ENCODE data around the gene FAM131C.
"Not testable (repeated sequence)": the region's sequence is repeated elsewhere in the genome, so short reads cannot be mapped to it uniquely, and the experiment has no call there.

Gene FAM131C

DNA sequence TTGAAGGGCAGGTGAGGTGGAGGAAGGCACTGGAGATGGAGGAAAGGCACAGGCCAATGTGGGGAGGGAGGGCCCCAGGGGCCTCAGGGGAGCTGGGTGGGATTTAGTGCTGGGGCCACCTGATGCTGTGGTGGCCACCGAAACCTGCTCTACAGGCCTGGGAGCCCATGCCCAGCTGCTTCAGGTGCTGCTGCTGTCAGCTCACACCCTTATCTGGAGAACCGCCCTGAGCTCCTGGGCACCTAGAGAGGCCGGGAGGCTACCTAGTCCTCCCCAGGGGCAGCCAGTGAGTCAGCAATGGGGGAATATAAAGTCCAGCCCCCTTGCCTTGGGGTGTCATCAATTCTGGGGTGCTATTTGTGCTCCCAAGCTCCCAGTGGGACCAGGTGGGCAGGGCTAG lies 12.2 kb downstream of the FAM131C start:
- Histone ChIP-seq H3K9ac (ENCODE audit: low read length) (no peak overlapping the region), H2AFZ (ENCODE audit: low read depth, low read length) (no peak overlapping the region), H3K9me3 (ENCODE audit: insufficient read depth, low read length) (no peaks in the 10 kb centered on the region), H3K79me2 (ENCODE audit: low read length) (no peaks in the 10 kb centered on the region), H3K4me1 (ENCODE audit: low read length) (peaks cover 6% of the 10 kb centered on the region; the same call in 1 of the 2 replicates), H3K4me2 (ENCODE audit: low read length) (no peak overlapping the region), H3K4me3 (ENCODE audit: low read length) (no peak overlapping the region), H3K27me3 (ENCODE audit: low read depth, low read length) (peaks cover 9% of the 10 kb centered on the region; the same call in 1 of the 2 replicates), H3K36me3 (replicated peaks; ENCODE audit: low read depth, low read length) (no peaks in the 10 kb centered on the region), H3K27ac (ENCODE audit: low read length) (no peak overlapping the region), H4K20me1 (ENCODE audit: insufficient read depth, low read length) (no peaks in the 10 kb centered on the region)
- TF ChIP-seq EZH2phosphoT487 (IDR thresholded peaks at IDR 0.05; ENCODE audit: low read depth) (no peak), CTCF (IDR thresholded peaks at IDR 0.05; ENCODE audit: low read depth, low read length) (no peak)

DNA sequence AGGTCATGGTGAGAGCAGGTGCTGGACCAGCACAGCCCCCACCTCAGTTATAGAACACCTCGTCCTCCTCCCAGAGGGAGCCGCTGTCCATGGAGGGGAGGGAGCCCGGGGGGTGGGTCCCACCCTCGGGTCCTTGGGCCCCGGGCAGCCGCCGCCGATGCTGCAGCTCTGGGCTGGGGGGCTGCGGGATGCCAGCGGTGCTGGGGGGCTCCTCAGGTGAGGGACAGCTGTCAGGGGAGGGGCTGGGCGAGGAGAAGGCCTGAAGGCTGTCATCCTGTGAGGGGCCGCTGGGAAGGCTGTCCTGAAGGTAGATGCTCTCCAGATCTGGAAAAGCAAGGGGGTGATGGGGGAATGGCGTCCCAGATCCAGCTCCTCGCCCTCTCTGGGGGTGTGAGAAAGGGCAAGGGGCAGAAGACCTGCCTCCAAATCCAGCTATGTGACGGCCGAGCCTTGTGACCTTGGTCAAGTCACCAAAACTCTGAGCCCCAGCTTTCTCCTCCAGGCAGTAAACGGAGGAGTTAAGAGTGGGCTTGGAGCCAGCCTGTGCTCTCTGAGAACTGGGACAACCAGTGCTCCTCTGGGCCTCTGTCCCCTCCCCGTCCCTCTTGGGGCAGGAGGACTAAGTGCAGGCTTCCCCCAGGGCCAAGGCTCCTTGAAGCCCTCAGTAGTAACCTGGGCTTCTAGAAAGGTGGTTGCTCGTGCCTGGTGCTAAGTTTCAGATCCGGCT lies 14.9 kb downstream of the FAM131C start:
- not testable (repeated sequence) for H3K36me3 ChIP-seq (replicated peaks; ENCODE audit: low read depth, low read length); H2AFZ ChIP-seq (ENCODE audit: low read depth, low read length); H4K20me1 ChIP-seq (ENCODE audit: insufficient read depth, low read length); H3K4me3 ChIP-seq (ENCODE audit: low read length); H3K27me3 ChIP-seq (ENCODE audit: low read depth, low read length); H3K79me2 ChIP-seq (ENCODE audit: low read length); H3K9me3 ChIP-seq (ENCODE audit: insufficient read depth, low read length); H3K4me1 ChIP-seq (ENCODE audit: low read length); H3K27ac ChIP-seq (ENCODE audit: low read length); H3K9ac ChIP-seq (ENCODE audit: low read length)
- H3K4me2 ChIP-seq (ENCODE audit: low read length) = peak overlapping the region; percentile 29; the same call in 1 of the 2 replicates

GRCh38 chr1:16057314-16057915 lies 16.0 kb downstream of the FAM131C start:
- not testable (repeated sequence) for H3K79me2 ChIP-seq (ENCODE audit: low read length)

DNA sequence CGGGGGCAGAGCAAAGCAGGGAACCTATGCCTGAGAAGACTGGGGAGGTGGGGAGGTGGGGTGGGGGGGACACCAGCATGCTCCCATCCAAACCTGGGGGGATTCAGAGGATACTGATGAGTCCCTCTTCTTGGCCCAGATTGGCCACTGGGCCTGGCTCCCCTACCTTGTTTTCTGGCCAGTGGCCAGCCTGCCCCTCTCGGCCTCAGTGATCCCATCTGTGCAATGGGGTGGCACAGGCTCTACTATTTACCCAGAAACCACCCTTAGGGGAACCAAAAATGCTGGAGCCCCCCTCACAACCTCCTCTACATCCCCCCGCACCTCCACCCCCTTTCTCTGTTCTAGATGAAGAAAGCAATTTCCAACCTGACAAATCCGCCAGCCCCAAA lies 16.9 kb downstream of the FAM131C start:
- H3K4me2 ChIP-seq (ENCODE audit: low read length); H4K20me1 ChIP-seq (ENCODE audit: insufficient read depth, low read length); H3K4me1 ChIP-seq (ENCODE audit: low read length): not testable (repeated sequence)

More at GRCh38 chr1:16057314-16057915, 16.0 kb downstream of the FAM131C start:
- not testable (repeated sequence) for H3K4me1 ChIP-seq (ENCODE audit: low read length); H4K20me1 ChIP-seq (ENCODE audit: insufficient read depth, low read length); H3K4me2 ChIP-seq (ENCODE audit: low read length); H3K27me3 ChIP-seq (ENCODE audit: low read depth, low read length); H2AFZ ChIP-seq (ENCODE audit: low read depth, low read length); H3K9ac ChIP-seq (ENCODE audit: low read length); H3K4me3 ChIP-seq (ENCODE audit: low read length); H3K36me3 ChIP-seq (replicated peaks; ENCODE audit: low read depth, low read length); H3K27ac ChIP-seq (ENCODE audit: low read length); H3K9me3 ChIP-seq (ENCODE audit: insufficient read depth, low read length)

DNA sequence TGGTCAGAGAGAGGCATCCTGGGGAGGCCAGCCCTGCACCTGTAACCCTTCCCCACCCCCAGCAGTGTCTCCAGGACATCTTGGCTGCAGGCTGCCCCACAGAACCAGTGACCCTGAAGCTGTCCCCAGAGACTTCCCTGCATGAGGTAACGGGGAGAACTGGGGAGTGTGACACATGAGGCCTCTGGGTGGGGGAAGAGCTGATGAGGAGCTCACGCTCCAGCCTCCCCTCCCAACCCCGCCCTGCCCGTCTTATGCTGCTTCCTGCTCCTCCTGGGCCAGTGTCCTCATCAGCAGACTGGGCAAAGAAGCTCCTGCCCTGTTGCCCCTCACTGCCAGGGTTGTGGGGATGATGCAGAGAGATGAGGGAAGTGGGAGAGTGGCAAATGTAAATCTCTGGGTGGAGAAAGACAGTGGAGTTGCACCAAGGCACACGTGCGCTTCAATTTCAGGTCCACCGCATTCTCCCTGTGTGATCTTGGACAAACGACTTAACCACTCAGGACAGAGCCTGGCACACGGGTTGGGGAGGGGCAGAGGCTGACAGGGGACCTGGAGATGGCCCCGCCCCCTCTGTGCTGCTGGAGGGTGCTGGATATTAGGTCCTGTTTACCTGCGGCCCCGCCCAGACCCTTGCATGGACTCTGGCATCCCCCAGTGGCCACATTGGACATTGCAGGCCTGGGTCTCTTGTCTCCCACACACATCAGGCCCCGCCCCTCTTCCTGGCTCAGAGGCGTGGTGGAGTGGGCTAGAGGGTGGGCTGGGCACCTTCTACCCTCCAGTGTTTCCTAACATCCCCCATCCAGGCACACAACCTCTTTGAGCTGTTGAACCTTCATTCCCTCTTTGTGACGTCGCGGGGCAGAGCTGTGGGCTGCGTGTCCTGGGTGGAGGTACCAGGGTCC lies 17.6 kb downstream of the FAM131C start:
- Histone ChIP-seq H3K79me2 (ENCODE audit: low read length) (no peaks in the 10 kb centered on the region), H3K4me1 (ENCODE audit: low read length) (peaks cover 9% of the 10 kb centered on the region; the same call in 1 of the 2 replicates), H4K20me1 (ENCODE audit: insufficient read depth, low read length) (no peaks in the 10 kb centered on the region), H3K27me3 (ENCODE audit: low read depth, low read length) (no peaks in the 10 kb centered on the region), H3K9ac (ENCODE audit: low read length) (no peak overlapping the region), H3K4me2 (ENCODE audit: low read length) (peak overlapping the region; percentile 52), H3K36me3 (replicated peaks; ENCODE audit: low read depth, low read length) (no peaks in the 10 kb centered on the region), H2AFZ (ENCODE audit: low read depth, low read length) (no peak overlapping the region), H3K9me3 (ENCODE audit: insufficient read depth, low read length) (no peaks in the 10 kb centered on the region), H3K4me3 (ENCODE audit: low read length) (no peak overlapping the region), H3K27ac (ENCODE audit: low read length) (no peak overlapping the region)
- TF ChIP-seq EZH2phosphoT487 (IDR thresholded peaks at IDR 0.05; ENCODE audit: low read depth) = no peak
- TF ChIP-seq CTCF (IDR thresholded peaks at IDR 0.05; ENCODE audit: low read depth, low read length) = peak; percentile 60

More for the DNA sequence above, 16.9 kb downstream of the FAM131C start:
- H3K4me3 ChIP-seq (ENCODE audit: low read length); H3K79me2 ChIP-seq (ENCODE audit: low read length); H3K9me3 ChIP-seq (ENCODE audit: insufficient read depth, low read length); H3K9ac ChIP-seq (ENCODE audit: low read length); H2AFZ ChIP-seq (ENCODE audit: low read depth, low read length); H3K36me3 ChIP-seq (replicated peaks; ENCODE audit: low read depth, low read length); H3K27me3 ChIP-seq (ENCODE audit: low read depth, low read length); H3K27ac ChIP-seq (ENCODE audit: low read length): not testable (repeated sequence)

All from OCI-LY3 (cell line).